Activated T-cell treated with anti-CD3 and anti-CD28 coated beads, Interleukin-2, amount 50 U/mL, for 72 hours (primary cell): ENCODE results near the gene HENMT1. TPM values are rescaled to one million over a fixed set of nuclear protein-coding genes. Genes with fewer than 3 reads are reported as not detected.

Source experiments
- ATAC-seq, 2 donors: fragments of 150-1000 bp; cut with Tn5 transposase; replicated peaks in 1 of 2; 2 replicates each; pipeline ENCODE4 v1.10.0; 2021; ENCODE audit warnings: moderate library complexity in 2 of 2, mild to moderate bottlenecking in 1 of 2
- DNase-seq, 2 donors: peaks; one replicate each; pipeline ENCODE4 v3.0.0; 2021 to 2022; ENCODE audit warnings: mixed read lengths in 1 of 2
- H3K27ac Mint-ChIP-seq: one replicate; pipeline ENCODE4 v1.8.0; 2022; ENCODE audit warnings: mild to moderate bottlenecking, moderate library complexity, mixed read lengths
- H3K27me3 Mint-ChIP-seq: one replicate; pipeline ENCODE4 v1.8.0; 2022; ENCODE audit warnings: low read depth, mixed read lengths
- H3K36me3 Mint-ChIP-seq, 2 donors: one replicate each; pipeline ENCODE4 v1.8.0; 2022; ENCODE audit warnings: mixed read lengths in 2 of 2, mild to moderate bottlenecking in 1 of 2; ENCODE audit not compliant: insufficient read depth in 2 of 2
- H3K4me1 Mint-ChIP-seq: one replicate; pipeline ENCODE4 v1.8.0; 2022; ENCODE audit warnings: low read depth, mixed read lengths
- H3K4me3 Mint-ChIP-seq, 2 donors: one replicate each; pipeline ENCODE4 v1.8.0; 2022; ENCODE audit warnings: mild to moderate bottlenecking in 2 of 2, mixed read lengths in 2 of 2, moderate library complexity in 2 of 2
- H3K9me3 Mint-ChIP-seq, 2 donors: one replicate each; pipeline ENCODE4 v1.8.0; 2022; ENCODE audit warnings: mixed read lengths in 2 of 2
- total RNA-seq, 2 donors: library from RNA; stranded (reverse); gene quantifications; one replicate each; pipeline ENCODE4 v1.2.3, GENCODE V29; 2022

Gene HENMT1
- total RNA-seq, 2 donors from 2014 or later: 21.1 to 25.1 TPM

GRCh38 chr1:108636876-108637275 is 24.0 kb downstream of the HENMT1 start:
- peaks cover 3 to 6% of the 10 kb centered on the region in 2 donors for H3K36me3 Mint-ChIP-seq
- peaks cover 0 to 3% of the 10 kb centered on the region in 2 donors for H3K9me3 Mint-ChIP-seq
- H3K27ac Mint-ChIP-seq: no peak overlapping the region

GRCh38 chr1:108634521-108634920 is 26.4 kb downstream of the HENMT1 start:
- no peak overlapping the region for H3K27ac Mint-ChIP-seq
- DNase-seq (no peak), ATAC-seq (no peak)
- no peak overlapping the region for H3K4me3 Mint-ChIP-seq
- H3K9me3 Mint-ChIP-seq: no peaks in the 10 kb centered on the region
- H3K36me3 Mint-ChIP-seq: no peaks in the 10 kb centered on the region
- H3K4me1 Mint-ChIP-seq: peaks cover 3% of the 10 kb centered on the region
- no peaks in the 10 kb centered on the region for H3K27me3 Mint-ChIP-seq

More at GRCh38 chr1:108636876-108637275, 24.0 kb downstream of the HENMT1 start:
- H3K4me1 Mint-ChIP-seq: peaks cover 15% of the 10 kb centered on the region
- H3K27me3 Mint-ChIP-seq: no peaks in the 10 kb centered on the region
- DNase-seq (no peak), ATAC-seq (no peak)
- H3K4me3 Mint-ChIP-seq: no peak overlapping the region

- H3K4me3 Mint-ChIP-seq: no peak overlapping the region
- no peaks in the 10 kb centered on the region for H3K36me3 Mint-ChIP-seq
- no peaks in the 10 kb centered on the region for H3K9me3 Mint-ChIP-seq
- H3K4me1 Mint-ChIP-seq: no peaks in the 10 kb centered on the region
- DNase-seq (no peak), ATAC-seq (no peak)
- H3K27ac Mint-ChIP-seq: no peak overlapping the region
- H3K27me3 Mint-ChIP-seq: no peaks in the 10 kb centered on the region
Observed at GRCh38 chr1:108628665-108629064, 32.2 kb downstream of the HENMT1 start.

- Mint-ChIP-seq H3K9me3 (no peaks in the 10 kb centered on the region), H3K36me3 (no peaks in the 10 kb centered on the region), H3K4me3 (no peak overlapping the region), H3K27ac (no peak overlapping the region), H3K4me1 (no peaks in the 10 kb centered on the region), H3K27me3 (no peaks in the 10 kb centered on the region)
- ATAC-seq (no peak), DNase-seq (no peak)
Observed at GRCh38 chr1:108627951-108628350, 32.9 kb downstream of the HENMT1 start.

GRCh38 chr1:108627256-108627655 is 33.6 kb downstream of the HENMT1 start:
- Mint-ChIP-seq H3K9me3 (no peaks in the 10 kb centered on the region), H3K4me3 (no peak overlapping the region), H3K27ac (no peak overlapping the region), H3K36me3 (no peaks in the 10 kb centered on the region), H3K4me1 (no peaks in the 10 kb centered on the region), H3K27me3 (no peaks in the 10 kb centered on the region)
- ATAC-seq (no peak), DNase-seq (no peak)

GRCh38 chr1:108624069-108624468 is 36.8 kb downstream of the HENMT1 start:
- no peaks in the 10 kb centered on the region for H3K4me1 Mint-ChIP-seq
- H3K9me3 Mint-ChIP-seq: no peaks in the 10 kb centered on the region
- ATAC-seq (no peak), DNase-seq (no peak)
- no peak overlapping the region for H3K27ac Mint-ChIP-seq
- H3K4me3 Mint-ChIP-seq: no peak overlapping the region
- no peaks in the 10 kb centered on the region for H3K27me3 Mint-ChIP-seq
- H3K36me3 Mint-ChIP-seq: no peaks in the 10 kb centered on the region

- Mint-ChIP-seq H3K36me3 (no peaks in the 10 kb centered on the region), H3K4me1 (no peaks in the 10 kb centered on the region), H3K27me3 (no peaks in the 10 kb centered on the region), H3K27ac (no peak overlapping the region), H3K9me3 (no peaks in the 10 kb centered on the region), H3K4me3 (no peak overlapping the region)
- no peak for ATAC-seq
- no peak for DNase-seq
Observed at GRCh38 chr1:108617724-108618056, 43.2 kb downstream of the HENMT1 start.

- DNase-seq (no peak), ATAC-seq (peak in 1 of 2 donors; percentile 41)
- Mint-ChIP-seq H3K27me3 (no peaks in the 10 kb centered on the region), H3K4me3 (no peak overlapping the region), H3K27ac (no peak overlapping the region), H3K9me3 (no peaks in the 10 kb centered on the region), H3K4me1 (no peaks in the 10 kb centered on the region), H3K36me3 (no peaks in the 10 kb centered on the region)
Observed at GRCh38 chr1:108617008-108617723, 43.7 kb downstream of the HENMT1 start.

- H3K27ac Mint-ChIP-seq: no peak overlapping the region
- no peaks in the 10 kb centered on the region for H3K36me3 Mint-ChIP-seq
- no peaks in the 10 kb centered on the region for H3K9me3 Mint-ChIP-seq
- H3K4me1 Mint-ChIP-seq: no peaks in the 10 kb centered on the region
- no peak for DNase-seq
- no peak overlapping the region for H3K4me3 Mint-ChIP-seq
- no peaks in the 10 kb centered on the region for H3K27me3 Mint-ChIP-seq
- ATAC-seq: no peak
Observed at GRCh38 chr1:108615544-108615943, 45.3 kb downstream of the HENMT1 start.

- H3K27me3 Mint-ChIP-seq: no peaks in the 10 kb centered on the region
- H3K4me3 Mint-ChIP-seq: no peak overlapping the region
- no peaks in the 10 kb centered on the region for H3K9me3 Mint-ChIP-seq
- H3K27ac Mint-ChIP-seq: no peak overlapping the region
- DNase-seq (no peak), ATAC-seq (no peak)
- no peaks in the 10 kb centered on the region for H3K4me1 Mint-ChIP-seq
- H3K36me3 Mint-ChIP-seq: no peaks in the 10 kb centered on the region
Observed at GRCh38 chr1:108612496-108612895, 48.4 kb downstream of the HENMT1 start.

GRCh38 chr1:108611984-108612383 is 48.9 kb downstream of the HENMT1 start:
- no peaks in the 10 kb centered on the region for H3K9me3 Mint-ChIP-seq
- H3K27ac Mint-ChIP-seq: no peak overlapping the region
- no peaks in the 10 kb centered on the region for H3K4me1 Mint-ChIP-seq
- no peaks in the 10 kb centered on the region for H3K27me3 Mint-ChIP-seq
- no peak for ATAC-seq
- no peaks in the 10 kb centered on the region for H3K36me3 Mint-ChIP-seq
- no peak for DNase-seq
- no peak overlapping the region for H3K4me3 Mint-ChIP-seq

GRCh38 chr1:108610073-108610472 is 50.8 kb downstream of the HENMT1 start:
- H3K9me3 Mint-ChIP-seq: no peaks in the 10 kb centered on the region
- H3K27me3 Mint-ChIP-seq: no peaks in the 10 kb centered on the region
- no peak overlapping the region for H3K4me3 Mint-ChIP-seq
- no peak overlapping the region for H3K27ac Mint-ChIP-seq
- H3K36me3 Mint-ChIP-seq: no peaks in the 10 kb centered on the region
- ATAC-seq (no peak), DNase-seq (no peak)
- H3K4me1 Mint-ChIP-seq: no peaks in the 10 kb centered on the region

- ATAC-seq: no peak
- H3K9me3 Mint-ChIP-seq: no peaks in the 10 kb centered on the region
- no peak for DNase-seq
- no peaks in the 10 kb centered on the region for H3K36me3 Mint-ChIP-seq
- H3K4me1 Mint-ChIP-seq: no peaks in the 10 kb centered on the region
- H3K27me3 Mint-ChIP-seq: no peaks in the 10 kb centered on the region
- H3K4me3 Mint-ChIP-seq: no peak overlapping the region
- H3K27ac Mint-ChIP-seq: no peak overlapping the region
Observed at GRCh38 chr1:108609483-108610049, 51.3 kb downstream of the HENMT1 start.

- no peak overlapping the region for H3K27ac Mint-ChIP-seq
- no peaks in the 10 kb centered on the region for H3K27me3 Mint-ChIP-seq
- H3K4me3 Mint-ChIP-seq: no peak overlapping the region
- no peaks in the 10 kb centered on the region for H3K36me3 Mint-ChIP-seq
- no peak for ATAC-seq
- H3K9me3 Mint-ChIP-seq: no peaks in the 10 kb centered on the region
- no peak for DNase-seq
- H3K4me1 Mint-ChIP-seq: no peaks in the 10 kb centered on the region
Observed at GRCh38 chr1:108606478-108606877, 54.4 kb downstream of the HENMT1 start.
